HepG2 (cell line): ENCODE results near the gene REPIN1. TPM values are rescaled to one million over a fixed set of nuclear protein-coding genes. Genes with fewer than 3 reads are reported as not detected.

Source experiments
- CBX2 ChIP-seq, 2 experiments: fragments of 200-600 bp in 1 of 2; sonication (generic); formaldehyde crosslinking in 1 of 2; IDR thresholded peaks; 2 replicates each; pipeline versions ENCODE4 v1.7.0 to v1.8.1; 2018 to 2022; ENCODE audit warnings: low read depth in 2 of 2, low read length in 1 of 2, mild to moderate bottlenecking in 1 of 2, missing genetic modification reagents in 1 of 2
- KLF6 ChIP-seq: IDR thresholded peaks from 2 replicates; pipeline ENCODE4 v1.8.0; 2016; ENCODE audit warnings: missing biosample characterization, missing genetic modification reagents
- NCOA2 ChIP-seq: sonication (generic); formaldehyde crosslinking; IDR thresholded peaks from 2 replicates; pipeline ENCODE4 v1.8.0; 2022; ENCODE audit warnings: inconsistent platforms
- SNAI1 ChIP-seq: sonication (generic); formaldehyde crosslinking; IDR thresholded peaks from 2 replicates; pipeline ENCODE4 v1.5.0; 2020; ENCODE audit warnings: mild to moderate bottlenecking, missing genetic modification reagents, borderline replicate concordance
- TOE1 ChIP-seq: sonication (generic); formaldehyde crosslinking; IDR thresholded peaks from 2 replicates; pipeline ENCODE4 v1.4.0; 2020; ENCODE audit warnings: mild to moderate bottlenecking, missing genetic modification reagents
- ZBTB42 ChIP-seq: sonication (generic); formaldehyde crosslinking; IDR thresholded peaks from 2 replicates; pipeline ENCODE4 v1.5.0; 2020; ENCODE audit warnings: mild to moderate bottlenecking, missing genetic modification reagents
- ZKSCAN8 ChIP-seq: IDR thresholded peaks from 2 replicates; pipeline ENCODE4 v1.6.1; 2016; ENCODE audit warnings: borderline replicate concordance, missing genetic modification reagents, missing compliant biosample characterization
- ZNF124 ChIP-seq: sonication (generic); formaldehyde crosslinking; IDR thresholded peaks from 2 replicates; pipeline ENCODE4 v1.4.0; 2020; ENCODE audit warnings: missing genetic modification reagents
- ZNF256 ChIP-seq: sonication (generic); formaldehyde crosslinking; conservative IDR thresholded peaks from 2 replicates; pipeline ENCODE4 v1.4.0; 2020; ENCODE audit warnings: missing genetic modification reagents
- ZNF263 ChIP-seq: sonication (generic); formaldehyde crosslinking; IDR thresholded peaks from 2 replicates; pipeline ENCODE4 v1.4.0; 2020; ENCODE audit warnings: missing genetic modification reagents
- ZNF510 ChIP-seq: sonication (generic); formaldehyde crosslinking; IDR thresholded peaks from 2 replicates; pipeline ENCODE4 v1.4.0; 2020; ENCODE audit warnings: low read depth, mild to moderate bottlenecking, missing genetic modification reagents
- ZNF589 ChIP-seq: sonication (generic); formaldehyde crosslinking; conservative IDR thresholded peaks from 2 replicates; pipeline ENCODE4 v1.8.0; 2022; ENCODE audit warnings: mild to moderate bottlenecking, moderate library complexity, missing genetic modification reagents
- ZNF773 ChIP-seq: sonication (generic); formaldehyde crosslinking; IDR thresholded peaks from 2 replicates; pipeline ENCODE4 v1.4.0; 2020; ENCODE audit warnings: missing genetic modification reagents, borderline replicate concordance
- ZSCAN12 ChIP-seq: sonication (generic); formaldehyde crosslinking; IDR thresholded peaks from 2 replicates; pipeline ENCODE4 v1.9.0; 2021; ENCODE audit warnings: mild to moderate bottlenecking, missing genetic modification reagents
- ZSCAN21 ChIP-seq: sonication (generic); formaldehyde crosslinking; IDR thresholded peaks from 2 replicates; pipeline ENCODE4 v1.8.0; 2022; ENCODE audit warnings: mild to moderate bottlenecking, missing genetic modification reagents, moderate library complexity, borderline replicate concordance
- ZSCAN29 ChIP-seq: sonication (generic); formaldehyde crosslinking; conservative IDR thresholded peaks from 2 replicates; pipeline ENCODE4 v1.4.0; 2020; ENCODE audit warnings: mild to moderate bottlenecking, missing genetic modification reagents
- polyA plus RNA-seq, 8 experiments: library from polyadenylated mRNA; depleted of rRNA in 3 of 8; stranded (reverse) in 7 of 8; unstranded in 1 of 8; fragments of >200 nt; fragmentation: Illumina TruSeq in 4 of 8; extraction: Trizol in 4 of 8; gene quantifications; 2 replicates each; pipeline versions ENCODE4 v1.2.1 to v1.2.3, GENCODE V29; 2011 to 2016; ENCODE audit warnings: low read depth in 4 of 8, missing spikeins in 1 of 8, mixed read lengths in 1 of 8; ENCODE audit not compliant: insufficient read depth in 1 of 8
- total RNA-seq, 5 experiments: library from RNA; depleted of rRNA; stranded (reverse); fragments of >200 nt; fragmentation: Illumina TruSeq; extraction: Trizol; gene quantifications; 2 replicates each; pipeline ENCODE4 v1.2.3, GENCODE V29; 2016; ENCODE audit warnings: low read depth in 1 of 5
- TF ChIP-seq, protein P1 (sequence below): sonication (generic); formaldehyde crosslinking; IDR thresholded peaks from 2 replicates; pipeline ENCODE4 v1.4.0; 2020; ENCODE audit warnings: missing genetic modification reagents
- TF ChIP-seq, protein P2 (sequence below): sonication (generic); formaldehyde crosslinking; IDR thresholded peaks from 2 replicates; pipeline ENCODE4 v1.5.0; 2020; ENCODE audit warnings: mild to moderate bottlenecking, missing genetic modification reagents
- TF ChIP-seq, protein P3 (sequence below): sonication (generic); formaldehyde crosslinking; IDR thresholded peaks from 2 replicates; pipeline ENCODE4 v1.8.0; 2022; ENCODE audit warnings: mild to moderate bottlenecking, missing genetic modification reagents, borderline replicate concordance
- TF ChIP-seq, protein P4 (sequence below): IDR thresholded peaks from 2 replicates; pipeline ENCODE4 v1.6.1; 2016; ENCODE audit warnings: missing biosample characterization, missing genetic modification reagents, low read depth

REPIN1 gene
- total and polyA plus RNA-seq, 2 of the 13 experiments (the other 11 are each of a cell fraction or from before 2014, with no cell fraction given): 69.9 to 108 TPM

DNA sequence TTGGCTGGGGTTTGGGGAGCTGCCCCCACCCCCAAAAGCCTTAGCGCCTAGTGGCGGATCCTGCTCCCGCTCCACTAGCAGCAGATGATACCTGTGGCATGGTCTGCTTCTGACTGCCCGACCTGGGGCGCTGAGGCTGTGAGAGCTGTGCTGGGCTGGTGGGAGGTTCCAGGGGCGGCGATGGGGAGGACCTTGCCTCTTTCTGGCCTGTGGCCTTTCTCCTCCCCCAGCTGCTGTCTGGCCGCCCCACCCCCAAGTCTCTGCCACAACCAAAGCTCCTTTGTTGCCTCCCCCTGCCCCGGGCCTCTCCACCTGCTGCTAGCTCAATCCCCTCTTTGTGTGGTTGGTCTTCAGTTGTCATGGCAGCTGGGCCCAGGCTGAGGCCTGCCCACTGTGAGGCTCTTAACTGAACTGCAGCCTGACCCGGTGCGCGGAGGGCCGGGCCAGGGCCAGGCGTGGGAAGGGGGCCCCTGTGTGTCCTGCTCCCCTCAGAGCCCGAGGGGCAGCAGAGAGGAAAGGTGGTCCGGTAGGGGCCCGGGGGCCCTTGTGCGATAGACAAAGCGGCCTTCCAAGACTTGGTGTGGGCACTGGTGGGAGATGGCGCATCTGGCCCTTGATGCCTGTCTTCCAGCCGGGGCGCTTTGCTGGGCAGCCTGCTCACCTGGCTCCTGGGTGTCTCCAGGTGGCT is 15.2 kb downstream of the REPIN1 start (continued):
- TF ChIP-seq, protein P1, sequence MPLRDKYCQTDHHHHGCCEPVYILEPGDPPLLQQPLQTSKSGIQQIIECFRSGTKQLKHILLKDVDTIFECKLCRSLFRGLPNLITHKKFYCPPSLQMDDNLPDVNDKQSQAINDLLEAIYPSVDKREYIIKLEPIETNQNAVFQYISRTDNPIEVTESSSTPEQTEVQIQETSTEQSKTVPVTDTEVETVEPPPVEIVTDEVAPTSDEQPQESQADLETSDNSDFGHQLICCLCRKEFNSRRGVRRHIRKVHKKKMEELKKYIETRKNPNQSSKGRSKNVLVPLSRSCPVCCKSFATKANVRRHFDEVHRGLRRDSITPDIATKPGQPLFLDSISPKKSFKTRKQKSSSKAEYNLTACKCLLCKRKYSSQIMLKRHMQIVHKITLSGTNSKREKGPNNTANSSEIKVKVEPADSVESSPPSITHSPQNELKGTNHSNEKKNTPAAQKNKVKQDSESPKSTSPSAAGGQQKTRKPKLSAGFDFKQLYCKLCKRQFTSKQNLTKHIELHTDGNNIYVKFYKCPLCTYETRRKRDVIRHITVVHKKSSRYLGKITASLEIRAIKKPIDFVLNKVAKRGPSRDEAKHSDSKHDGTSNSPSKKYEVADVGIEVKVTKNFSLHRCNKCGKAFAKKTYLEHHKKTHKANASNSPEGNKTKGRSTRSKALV: no peak
- TF ChIP-seq SNAI1 (CRISPR knock-in tag): no peak
- no peak for TF ChIP-seq ZNF124 (CRISPR knock-in tag)
- peak; percentile 57 for TF ChIP-seq NCOA2 (CRISPR knock-in tag)
- TF ChIP-seq ZSCAN21 (CRISPR knock-in tag): peak; percentile 80; the same call in 1 of the 2 replicates
- no peak for TF ChIP-seq ZNF773 (CRISPR knock-in tag)
- TF ChIP-seq ZKSCAN8: no peak
- TF ChIP-seq, protein P2, sequence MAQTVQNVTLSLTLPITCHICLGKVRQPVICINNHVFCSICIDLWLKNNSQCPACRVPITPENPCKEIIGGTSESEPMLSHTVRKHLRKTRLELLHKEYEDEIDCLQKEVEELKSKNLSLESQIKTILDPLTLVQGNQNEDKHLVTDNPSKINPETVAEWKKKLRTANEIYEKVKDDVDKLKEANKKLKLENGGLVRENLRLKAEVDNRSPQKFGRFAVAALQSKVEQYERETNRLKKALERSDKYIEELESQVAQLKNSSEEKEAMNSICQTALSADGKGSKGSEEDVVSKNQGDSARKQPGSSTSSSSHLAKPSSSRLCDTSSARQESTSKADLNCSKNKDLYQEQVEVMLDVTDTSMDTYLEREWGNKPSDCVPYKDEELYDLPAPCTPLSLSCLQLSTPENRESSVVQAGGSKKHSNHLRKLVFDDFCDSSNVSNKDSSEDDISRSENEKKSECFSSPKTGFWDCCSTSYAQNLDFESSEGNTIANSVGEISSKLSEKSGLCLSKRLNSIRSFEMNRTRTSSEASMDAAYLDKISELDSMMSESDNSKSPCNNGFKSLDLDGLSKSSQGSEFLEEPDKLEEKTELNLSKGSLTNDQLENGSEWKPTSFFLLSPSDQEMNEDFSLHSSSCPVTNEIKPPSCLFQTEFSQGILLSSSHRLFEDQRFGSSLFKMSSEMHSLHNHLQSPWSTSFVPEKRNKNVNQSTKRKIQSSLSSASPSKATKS (CRISPR knock-in tag): no peak
- TF ChIP-seq ZNF256 (CRISPR knock-in tag): peak; percentile 83; the same call in 1 of the 2 replicates
- TF ChIP-seq ZNF263: peak; percentile 65; the same call in 1 of the 2 replicates
- no peak for TF ChIP-seq TOE1 (CRISPR knock-in tag)
- TF ChIP-seq ZSCAN29 (CRISPR knock-in tag): no peak
- TF ChIP-seq, protein P3, sequence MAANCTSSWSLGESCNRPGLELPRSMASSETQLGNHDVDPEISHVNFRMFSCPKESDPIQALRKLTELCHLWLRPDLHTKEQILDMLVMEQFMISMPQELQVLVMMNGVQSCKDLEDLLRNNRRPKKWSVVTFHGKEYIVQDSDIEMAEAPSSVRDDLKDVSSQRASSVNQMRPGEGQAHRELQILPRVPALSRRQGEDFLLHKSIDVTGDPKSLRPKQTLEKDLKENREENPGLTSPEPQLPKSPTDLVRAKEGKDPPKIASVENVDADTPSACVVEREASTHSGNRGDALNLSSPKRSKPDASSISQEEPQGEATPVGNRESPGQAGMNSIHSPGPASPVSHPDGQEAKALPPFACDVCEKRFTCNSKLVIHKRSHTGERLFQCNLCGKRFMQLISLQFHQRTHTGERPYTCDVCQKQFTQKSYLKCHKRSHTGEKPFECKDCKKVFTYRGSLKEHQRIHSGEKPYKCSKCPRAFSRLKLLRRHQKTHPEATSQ (CRISPR knock-in tag): no peak
- no peak for TF ChIP-seq KLF6 (CRISPR knock-in tag)
- TF ChIP-seq ZBTB42 (CRISPR knock-in tag): 0 out of 2 replicates have a peak, but pooled peaks have one; percentile 53
- no peak for TF ChIP-seq CBX2 (IDR thresholded peaks at IDR 0.05; ENCODE audit: low read depth, low read length)
- no peak for TF ChIP-seq CBX2 (CRISPR knock-in tag; IDR thresholded peaks at IDR 0.05; ENCODE audit: low read depth)
- TF ChIP-seq ZNF510 (CRISPR knock-in tag): no peak
- TF ChIP-seq, protein P4, sequence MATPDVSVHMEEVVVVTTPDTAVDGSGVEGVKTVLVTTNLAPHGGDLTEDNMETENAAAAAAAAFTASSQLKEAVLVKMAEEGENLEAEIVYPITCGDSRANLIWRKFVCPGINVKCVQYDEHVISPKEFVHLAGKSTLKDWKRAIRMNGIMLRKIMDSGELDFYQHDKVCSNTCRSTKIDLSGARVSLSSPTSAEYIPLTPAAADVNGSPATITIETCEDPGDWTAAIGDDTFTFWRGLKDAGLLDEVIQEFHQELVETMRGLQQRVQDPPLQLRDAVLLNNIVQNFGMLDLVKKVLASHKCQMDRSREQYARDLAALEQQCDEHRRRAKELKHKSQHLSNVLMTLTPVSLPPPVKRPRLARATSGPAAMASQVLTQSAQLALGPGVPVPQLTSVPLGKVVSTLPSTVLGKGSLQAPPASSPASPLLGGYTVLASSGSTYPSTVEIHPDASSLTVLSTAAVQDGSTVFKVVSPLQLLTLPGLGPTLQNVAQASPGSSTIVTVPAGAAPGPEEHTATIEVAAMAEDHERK (CRISPR knock-in tag): no peak
- no peak for TF ChIP-seq ZSCAN12 (CRISPR knock-in tag)
- TF ChIP-seq ZNF589 (CRISPR knock-in tag): 0 out of 2 replicates have a peak, but pooled peaks have one; percentile 40
